ENCODE data around the gene OCEL1.
A peak's percentile ranks its signal among the peaks of the same experiment; 100 is the strongest.

Gene OCEL1

GRCh38 chr19:17235971-17236777, 10.1 kb downstream of the OCEL1 start:
- in situ Hi-C loops (cut with HindIII; ENCODE audit: low pct_ligation_motif_present, low pct_unique_long_range_greater_than_20kb, low sequenced_read_pairs): no loop called here
- peak; percentile 57 for DNase-seq

- in situ Hi-C loops (cut with HindIII; ENCODE audit: low pct_ligation_motif_present, low pct_unique_long_range_greater_than_20kb, low sequenced_read_pairs): no loop called here
- no peak for DNase-seq
Measured at GRCh38 chr19:17236811-17237543, 11.0 kb downstream of the OCEL1 start.

- no peak for DNase-seq
- in situ Hi-C loops (cut with HindIII; ENCODE audit: low pct_ligation_motif_present, low pct_unique_long_range_greater_than_20kb, low sequenced_read_pairs): no loop called here
Measured at GRCh38 chr19:17237747-17238706, 12.0 kb downstream of the OCEL1 start.

GRCh38 chr19:17240062-17240752, 14.2 kb downstream of the OCEL1 start:
- in situ Hi-C loops (cut with HindIII; ENCODE audit: low pct_ligation_motif_present, low pct_unique_long_range_greater_than_20kb, low sequenced_read_pairs): no loop called here
- DNase-seq: no peak

- in situ Hi-C loops (cut with HindIII; ENCODE audit: low pct_ligation_motif_present, low pct_unique_long_range_greater_than_20kb, low sequenced_read_pairs): no loop called here
- DNase-seq: no peak
Measured at GRCh38 chr19:17240826-17241399, 14.9 kb downstream of the OCEL1 start.

GRCh38 chr19:17242431-17243208, 16.6 kb downstream of the OCEL1 start:
- no peak for DNase-seq
- in situ Hi-C loops (cut with HindIII; ENCODE audit: low pct_ligation_motif_present, low pct_unique_long_range_greater_than_20kb, low sequenced_read_pairs): no loop called here

- in situ Hi-C loops (cut with HindIII; ENCODE audit: low pct_ligation_motif_present, low pct_unique_long_range_greater_than_20kb, low sequenced_read_pairs): no loop called here
Measured at GRCh38 chr19:17243211-17243829, 17.3 kb downstream of the OCEL1 start.

GRCh38 chr19:17243830-17244617, 18.0 kb downstream of the OCEL1 start:
- in situ Hi-C loops (cut with HindIII; ENCODE audit: low pct_ligation_motif_present, low pct_unique_long_range_greater_than_20kb, low sequenced_read_pairs): no loop called here
- DNase-seq: peak; percentile 49

More at GRCh38 chr19:17243211-17243829, 17.3 kb downstream of the OCEL1 start:
- DNase-seq: no peak

- in situ Hi-C loops (cut with HindIII; ENCODE audit: low pct_ligation_motif_present, low pct_unique_long_range_greater_than_20kb, low sequenced_read_pairs): no loop called here
- DNase-seq: no peak
Measured at GRCh38 chr19:17244618-17245534, 18.9 kb downstream of the OCEL1 start.

- in situ Hi-C loops (cut with HindIII; ENCODE audit: low pct_ligation_motif_present, low pct_unique_long_range_greater_than_20kb, low sequenced_read_pairs): no loop called here
Measured at GRCh38 chr19:17245535-17245984, 19.5 kb downstream of the OCEL1 start, which contains the start of gene NR2F6. Gene NR2F6, minus strand, starts transcription at chr19:17245919. Its CDS starts 699 bp downstream, at chr19:17245220.

GRCh38 chr19:17246681-17247425, 20.8 kb downstream of the OCEL1 start:
- DNase-seq: peak; percentile 23
- in situ Hi-C loops (cut with HindIII; ENCODE audit: low pct_ligation_motif_present, low pct_unique_long_range_greater_than_20kb, low sequenced_read_pairs): no loop called here

More at GRCh38 chr19:17245535-17245984, 19.5 kb downstream of the OCEL1 start, which contains the start of gene NR2F6:
- DNase-seq: no peak

GRCh38 chr19:17248011-17248776, 22.2 kb downstream of the OCEL1 start:
- in situ Hi-C loops (cut with HindIII; ENCODE audit: low pct_ligation_motif_present, low pct_unique_long_range_greater_than_20kb, low sequenced_read_pairs): no loop called here
- no peak for DNase-seq

- no peak for DNase-seq
- in situ Hi-C loops (cut with HindIII; ENCODE audit: low pct_ligation_motif_present, low pct_unique_long_range_greater_than_20kb, low sequenced_read_pairs): no loop called here
Measured at GRCh38 chr19:17249887-17250548, 24.0 kb downstream of the OCEL1 start.
